WERI-Rb-1 (cell line): ENCODE data around the gene ITPK1.

ENCODE experiments used
- DNase-seq: peaks from one replicate; pipeline ENCODE4 v3.0.0-alpha.2; 2020
- H3K27ac ChIP-seq: fragments of 250-450 bp; sonication (Bioruptor Pico); 2 replicates; pipeline ENCODE4 v1.5.1; 2020; ENCODE audit warnings: mild to moderate bottlenecking, moderate library complexity
- H3K27me3 ChIP-seq: fragments of 250-450 bp; sonication (Bioruptor Pico); 2 replicates; pipeline ENCODE4 v1.5.1; 2021; ENCODE audit warnings: mild to moderate bottlenecking, low read depth, moderate library complexity; ENCODE audit not compliant: insufficient read depth, severe bottlenecking
- H3K36me3 ChIP-seq: fragments of 250-450 bp; sonication (Bioruptor Pico); 2 replicates; pipeline ENCODE4 v1.5.1; 2020; ENCODE audit warnings: mild to moderate bottlenecking, moderate library complexity
- H3K4me3 ChIP-seq: 2 replicates; pipeline ENCODE4 v1.5.1; 2011; ENCODE audit warnings: low read depth, mild to moderate bottlenecking, control low read depth, low read length
- H3K9me3 ChIP-seq: fragments of 250-450 bp; sonication (Bioruptor Pico); 2 replicates; pipeline ENCODE4 v1.5.1; 2021; ENCODE audit warnings: mild to moderate bottlenecking, moderate library complexity; ENCODE audit not compliant: severe bottlenecking
- CTCF ChIP-seq: IDR thresholded peaks from 2 replicates; pipeline ENCODE4 v1.5.1; 2011; ENCODE audit warnings: low read depth, mild to moderate bottlenecking, control low read depth, inconsistent platforms, low read length

ITPK1 gene

GRCh38 chr14:92935446-92935845, 180.3 kb downstream of the ITPK1 start:
- no peaks in the 10 kb centered on the region for H3K27me3 ChIP-seq
- no peak for TF ChIP-seq CTCF
- H3K36me3 ChIP-seq: peaks cover 32% of the 10 kb centered on the region
- H3K4me3 ChIP-seq: no peak overlapping the region
- DNase-seq: no peak
- H3K9me3 ChIP-seq: no peaks in the 10 kb centered on the region
- peak overlapping the region; percentile 89 for H3K27ac ChIP-seq

- no peaks in the 10 kb centered on the region for H3K27me3 ChIP-seq
- DNase-seq: peak; percentile 75
These were observed 181.3 kb downstream of the ITPK1 start for GRCh38 chr14:92934196-92935085.

GRCh38 chr14:92933481-92933880, 182.2 kb downstream of the ITPK1 start:
- Histone ChIP-seq H3K27ac (peak overlapping the region; percentile 89), H3K9me3 (no peaks in the 10 kb centered on the region), H3K27me3 (no peaks in the 10 kb centered on the region), H3K4me3 (no peak overlapping the region), H3K36me3 (peaks cover 46% of the 10 kb centered on the region)
- TF ChIP-seq CTCF: no peak
- no peak for DNase-seq

More at GRCh38 chr14:92934196-92935085, 181.3 kb downstream of the ITPK1 start:
- no peaks in the 10 kb centered on the region for H3K9me3 ChIP-seq
- H3K27ac ChIP-seq: peak overlapping the region; percentile 89
- peaks cover 41% of the 10 kb centered on the region for H3K36me3 ChIP-seq
- TF ChIP-seq CTCF: 0 out of 2 replicates have a peak, but pooled peaks have one; percentile 15
- no peak overlapping the region for H3K4me3 ChIP-seq

GRCh38 chr14:92932448-92933395, 183.0 kb downstream of the ITPK1 start:
- DNase-seq: no peak
- no peak overlapping the region; the same call in none of the 2 replicates for H3K27ac ChIP-seq
- TF ChIP-seq CTCF: no peak
- no peaks in the 10 kb centered on the region for H3K9me3 ChIP-seq
- H3K27me3 ChIP-seq: no peaks in the 10 kb centered on the region
- no peak overlapping the region for H3K4me3 ChIP-seq
- peaks cover 53% of the 10 kb centered on the region for H3K36me3 ChIP-seq

GRCh38 chr14:92931681-92932447, 183.9 kb downstream of the ITPK1 start:
- Histone ChIP-seq H3K36me3 (peaks cover 61% of the 10 kb centered on the region), H3K4me3 (no peak overlapping the region), H3K27me3 (no peaks in the 10 kb centered on the region), H3K27ac (no peak overlapping the region), H3K9me3 (no peaks in the 10 kb centered on the region)
- TF ChIP-seq CTCF: no peak
- no peak for DNase-seq
